GM08714 (cell line): ENCODE data around the gene SIRT1.
"Not testable (repeated sequence)": the region's sequence is repeated elsewhere in the genome, so short reads cannot be mapped to it uniquely, and the experiment has no call there.

ENCODE experiments used
- H3K4me3 ChIP-seq: fragments of 200-500 bp; sonication (Bioruptor generic); 2 replicates; pipeline ENCODE4 v1.5.1; 2014; ENCODE audit warnings: mild to moderate bottlenecking, low read length, inconsistent platforms
- ZNF274 ChIP-seq: IDR thresholded peaks from 2 replicates; pipeline ENCODE4 v1.6.1; 2012; ENCODE audit warnings: mild to moderate bottlenecking, low read depth, low read length

SIRT1 gene

GRCh38 chr10:67884313-67884841, at the start of gene SIRT1:
SIRT1 (plus strand) TSS chr10:67884656; CDS start chr10:67884722, 66 bp downstream.
- peak within 1 kb of the TSS; percentile 96 for H3K4me3 ChIP-seq
- no peak for TF ChIP-seq ZNF274

GRCh38 chr10:67835541-67836394, 48.7 kb upstream of the SIRT1 start:
- H3K4me3 ChIP-seq: not testable (repeated sequence)

GRCh38 chr10:67836488-67836887, 48.0 kb upstream of the SIRT1 start:
- H3K4me3 ChIP-seq: no peak overlapping the region
- TF ChIP-seq ZNF274: no peak

- no peak overlapping the region for H3K4me3 ChIP-seq
- TF ChIP-seq ZNF274: no peak
Observed at GRCh38 chr10:67836972-67837371, 47.5 kb upstream of the SIRT1 start.

- no peak for TF ChIP-seq ZNF274
Observed at GRCh38 chr10:67837541-67838314, 46.7 kb upstream of the SIRT1 start, which contains the start of gene DNAJC12. DNAJC12 (minus strand) TSS chr10:67838188; CDS start chr10:67838011, 177 bp downstream.

GRCh38 chr10:67839511-67839910, 44.9 kb upstream of the SIRT1 start:
- not testable (repeated sequence) for H3K4me3 ChIP-seq

More at GRCh38 chr10:67837541-67838314, 46.7 kb upstream of the SIRT1 start, which contains the start of gene DNAJC12:
- peak within 1 kb of the TSS; percentile 43; the same call in 1 of the 2 replicates for H3K4me3 ChIP-seq

GRCh38 chr10:67839951-67840350, 44.5 kb upstream of the SIRT1 start:
- no peak for TF ChIP-seq ZNF274
- no peak overlapping the region for H3K4me3 ChIP-seq

- TF ChIP-seq ZNF274: no peak
- H3K4me3 ChIP-seq: no peak overlapping the region
Observed at GRCh38 chr10:67841737-67842136, 42.7 kb upstream of the SIRT1 start.

GRCh38 chr10:67843284-67843683, 41.2 kb upstream of the SIRT1 start:
- TF ChIP-seq ZNF274: no peak
- H3K4me3 ChIP-seq: no peak overlapping the region

GRCh38 chr10:67849331-67850011, 35.0 kb upstream of the SIRT1 start:
- H3K4me3 ChIP-seq: peak overlapping the region; percentile 87
- no peak for TF ChIP-seq ZNF274

GRCh38 chr10:67851186-67851585, 33.3 kb upstream of the SIRT1 start:
- no peak overlapping the region for H3K4me3 ChIP-seq
- TF ChIP-seq ZNF274: no peak

GRCh38 chr10:67852761-67853160, 31.7 kb upstream of the SIRT1 start:
- no peak overlapping the region for H3K4me3 ChIP-seq
- TF ChIP-seq ZNF274: no peak

- TF ChIP-seq ZNF274: no peak
- no peak overlapping the region for H3K4me3 ChIP-seq
Observed at GRCh38 chr10:67853512-67853911, 30.9 kb upstream of the SIRT1 start.

GRCh38 chr10:67858971-67859370, 25.5 kb upstream of the SIRT1 start:
- TF ChIP-seq ZNF274: no peak
- no peak overlapping the region for H3K4me3 ChIP-seq
